Astrocyte of the spinal cord (primary cell): ENCODE results near the gene ARRDC3.
"Not testable (repeated sequence)": the region's sequence is repeated elsewhere in the genome, so short reads cannot be mapped to it uniquely, and the experiment has no call there.

Experiments
- DNase-seq: peaks from one replicate; pipeline ENCODE4 v3.0.0; 2011; ENCODE audit warnings: low read depth, low spot score
- H3K4me3 ChIP-seq: 2 replicates; pipeline ENCODE4 v1.5.1; 2011; ENCODE audit warnings: low read depth, mild to moderate bottlenecking, low read length, moderate library complexity
- CTCF ChIP-seq: IDR thresholded peaks from 2 replicates; pipeline ENCODE4 v1.5.1; 2012; ENCODE audit warnings: low read depth, mild to moderate bottlenecking, low read length, inconsistent platforms
- in situ Hi-C: cut with HindIII; loops from 2 replicates; pipeline ENCODE4 v1.10.0; 2017; ENCODE audit warnings: low sequenced_read_pairs

The ARRDC3 gene

GRCh38 chr5:91339063-91339705, 43.9 kb downstream of the ARRDC3 start:
- DNase-seq = peak; percentile 56
- no peak for TF ChIP-seq CTCF
- no peak overlapping the region for H3K4me3 ChIP-seq
- in situ Hi-C loops = no loop called here

GRCh38 chr5:91332267-91333045, 50.7 kb downstream of the ARRDC3 start:
- H3K4me3 ChIP-seq = no peak overlapping the region
- in situ Hi-C loops = no loop called here
- TF ChIP-seq CTCF = no peak
- DNase-seq = peak; percentile 72

GRCh38 chr5:91331705-91332104, 51.4 kb downstream of the ARRDC3 start:
- H3K4me3 ChIP-seq = no peak overlapping the region
- no peak for TF ChIP-seq CTCF
- in situ Hi-C loops = no loop called here
- DNase-seq = no peak

- DNase-seq = no peak
- in situ Hi-C loops = no loop called here
- no peak for TF ChIP-seq CTCF
- no peak overlapping the region for H3K4me3 ChIP-seq
These were observed 53.8 kb downstream of the ARRDC3 start for GRCh38 chr5:91329283-91329682.

- in situ Hi-C loops = no loop called here
- no peak overlapping the region for H3K4me3 ChIP-seq
- TF ChIP-seq CTCF = no peak
- no peak for DNase-seq
These were observed 54.4 kb downstream of the ARRDC3 start for GRCh38 chr5:91328743-91329142.

GRCh38 chr5:91322981-91323380, 60.1 kb downstream of the ARRDC3 start:
- in situ Hi-C loops, H3K4me3 ChIP-seq, DNase-seq: not testable (repeated sequence)

GRCh38 chr5:91319667-91320066, 63.5 kb downstream of the ARRDC3 start:
- no peak overlapping the region for H3K4me3 ChIP-seq
- no peak for DNase-seq
- no peak for TF ChIP-seq CTCF
- in situ Hi-C loops = no loop called here
